D721Med (cell line): ENCODE measurements around the gene COL6A2.

Experiments used
- DNase-seq: peaks from one replicate; pipeline ENCODE4 v3.0.0; 2011; ENCODE audit warnings: low spot score; ENCODE audit not compliant: insufficient read length
- FAIRE-seq: peaks from 2 replicates; lab custom pipeline; 2011; peaks lifted over from hg19 to GRCh38; lab: Jason Lieb, UNC
- CTCF ChIP-seq: IDR thresholded peaks from 2 replicates; pipeline ENCODE4 v1.5.1; 2012; ENCODE audit warnings: mild to moderate bottlenecking, control low read depth; ENCODE audit not compliant: insufficient read depth; ENCODE audit errors: missing control alignments

Gene COL6A2

GRCh38 chr21:46178961-46179360 lies 81.0 kb downstream of the COL6A2 start:
- no peak for FAIRE-seq
- no peak for DNase-seq
- TF ChIP-seq CTCF = no peak
